Activated naive CD8-positive, alpha-beta T cell treated with anti-CD3 and anti-CD28 coated beads for 36 hours (primary cell): ENCODE results near the gene PAPSS2. TPM values are rescaled to one million over a fixed set of nuclear protein-coding genes. Genes with fewer than 3 reads are reported as not detected.
"Not testable (repeated sequence)": the region's sequence is repeated elsewhere in the genome, so short reads cannot be mapped to it uniquely, and the experiment has no call there.

ENCODE experiments used
- DNase-seq: peaks from one replicate; pipeline ENCODE4 v3.0.0; 2021
- H3K27ac Mint-ChIP-seq: one replicate; pipeline ENCODE4 v1.8.0; 2022; ENCODE audit warnings: mild to moderate bottlenecking, moderate library complexity, mixed read lengths
- H3K27me3 Mint-ChIP-seq: one replicate; pipeline ENCODE4 v1.8.0; 2022; ENCODE audit warnings: mild to moderate bottlenecking, mixed read lengths
- H3K36me3 Mint-ChIP-seq: one replicate; pipeline ENCODE4 v1.8.0; 2021; ENCODE audit warnings: mild to moderate bottlenecking, mixed read lengths
- H3K4me1 Mint-ChIP-seq: one replicate; pipeline ENCODE4 v1.8.0; 2021; ENCODE audit warnings: mixed read lengths
- H3K4me3 Mint-ChIP-seq: one replicate; pipeline ENCODE4 v1.8.0; 2022; ENCODE audit warnings: mild to moderate bottlenecking, moderate library complexity, mixed read lengths
- H3K9me3 Mint-ChIP-seq: one replicate; pipeline ENCODE4 v1.8.0; 2022; ENCODE audit warnings: mixed read lengths
- total RNA-seq, 2 experiments: library from RNA; stranded (reverse); gene quantifications; one replicate each; pipeline ENCODE4 v1.2.3, GENCODE V29; 2021

PAPSS2 gene
- total RNA-seq, 2 experiments from 2014 or later, result 0.27 to 0.42 TPM

- no peak overlapping the region for H3K4me3 Mint-ChIP-seq
- H3K36me3 Mint-ChIP-seq, result no peaks in the 10 kb centered on the region
- no peaks in the 10 kb centered on the region for H3K9me3 Mint-ChIP-seq
- H3K4me1 Mint-ChIP-seq, result peaks cover 7% of the 10 kb centered on the region
- no peak for DNase-seq
- no peak overlapping the region for H3K27ac Mint-ChIP-seq
- H3K27me3 Mint-ChIP-seq, result no peaks in the 10 kb centered on the region
These were observed 25.4 kb upstream of the PAPSS2 start for GRCh38 chr10:87634311-87634710.

- peak; percentile 25 for DNase-seq
- Mint-ChIP-seq H3K9me3 (no peaks in the 10 kb centered on the region), H3K36me3 (no peaks in the 10 kb centered on the region), H3K4me3 (no peak overlapping the region), H3K27me3 (no peaks in the 10 kb centered on the region), H3K27ac (peak overlapping the region; percentile 60), H3K4me1 (peaks cover 7% of the 10 kb centered on the region)
These were observed 24.0 kb upstream of the PAPSS2 start for GRCh38 chr10:87635498-87636312.

GRCh38 chr10:87636313-87636915 is 23.3 kb upstream of the PAPSS2 start:
- no peak overlapping the region for H3K27ac Mint-ChIP-seq
- H3K4me1 Mint-ChIP-seq, result peaks cover 7% of the 10 kb centered on the region
- H3K27me3 Mint-ChIP-seq, result no peaks in the 10 kb centered on the region
- no peaks in the 10 kb centered on the region for H3K36me3 Mint-ChIP-seq
- no peaks in the 10 kb centered on the region for H3K9me3 Mint-ChIP-seq
- no peak overlapping the region for H3K4me3 Mint-ChIP-seq
- no peak for DNase-seq

- H3K9me3 Mint-ChIP-seq, result peaks cover 1% of the 10 kb centered on the region
- H3K4me1 Mint-ChIP-seq, result peaks cover 7% of the 10 kb centered on the region
- no peak overlapping the region for H3K27ac Mint-ChIP-seq
- no peaks in the 10 kb centered on the region for H3K27me3 Mint-ChIP-seq
- no peak overlapping the region for H3K4me3 Mint-ChIP-seq
- H3K36me3 Mint-ChIP-seq, result no peaks in the 10 kb centered on the region
- DNase-seq, result no peak
These were observed 20.2 kb upstream of the PAPSS2 start for GRCh38 chr10:87639493-87639892.

GRCh38 chr10:87640043-87640442 is 19.6 kb upstream of the PAPSS2 start:
- Mint-ChIP-seq H3K4me3 (no peak overlapping the region), H3K4me1 (peaks cover 7% of the 10 kb centered on the region), H3K9me3 (peaks cover 5% of the 10 kb centered on the region), H3K27me3 (no peaks in the 10 kb centered on the region), H3K36me3 (peaks cover 4% of the 10 kb centered on the region), H3K27ac (no peak overlapping the region)
- no peak for DNase-seq

- Mint-ChIP-seq H3K4me3 (no peak overlapping the region), H3K27me3 (no peaks in the 10 kb centered on the region), H3K4me1 (peaks cover 8% of the 10 kb centered on the region), H3K27ac (no peak overlapping the region), H3K9me3 (peaks cover 5% of the 10 kb centered on the region), H3K36me3 (peaks cover 8% of the 10 kb centered on the region)
- no peak for DNase-seq
These were observed 17.2 kb upstream of the PAPSS2 start for GRCh38 chr10:87642486-87642885.

- Mint-ChIP-seq H3K4me3 (no peak overlapping the region), H3K27ac (no peak overlapping the region), H3K36me3 (peaks cover 8% of the 10 kb centered on the region), H3K27me3 (no peaks in the 10 kb centered on the region), H3K9me3 (peaks cover 5% of the 10 kb centered on the region), H3K4me1 (peaks cover 8% of the 10 kb centered on the region)
- no peak for DNase-seq
These were observed 16.7 kb upstream of the PAPSS2 start for GRCh38 chr10:87642988-87643387.

GRCh38 chr10:87643920-87644319 is 15.8 kb upstream of the PAPSS2 start:
- Mint-ChIP-seq H3K27ac (no peak overlapping the region), H3K36me3 (peaks cover 8% of the 10 kb centered on the region), H3K27me3 (peaks cover 8% of the 10 kb centered on the region), H3K4me3 (no peak overlapping the region), H3K9me3 (peaks cover 6% of the 10 kb centered on the region), H3K4me1 (peaks cover 12% of the 10 kb centered on the region)
- DNase-seq, result no peak

- H3K9me3 Mint-ChIP-seq, DNase-seq, H3K4me3 Mint-ChIP-seq, H3K36me3 Mint-ChIP-seq, H3K27ac Mint-ChIP-seq: not testable (repeated sequence)
- H3K27me3 Mint-ChIP-seq, result peaks cover 13% of the 10 kb centered on the region
- peaks cover 18% of the 10 kb centered on the region for H3K4me1 Mint-ChIP-seq
These were observed 15.2 kb upstream of the PAPSS2 start for GRCh38 chr10:87644500-87644899.

GRCh38 chr10:87646192-87646909 is 13.3 kb upstream of the PAPSS2 start:
- peaks cover 18% of the 10 kb centered on the region for H3K4me1 Mint-ChIP-seq
- peak overlapping the region; percentile 46 for H3K27ac Mint-ChIP-seq
- peaks cover 6% of the 10 kb centered on the region for H3K9me3 Mint-ChIP-seq
- peaks cover 8% of the 10 kb centered on the region for H3K36me3 Mint-ChIP-seq
- H3K27me3 Mint-ChIP-seq, result peaks cover 14% of the 10 kb centered on the region
- no peak for DNase-seq
- H3K4me3 Mint-ChIP-seq, result no peak overlapping the region

- DNase-seq, result peak; percentile 14
- peak overlapping the region; percentile 46 for H3K27ac Mint-ChIP-seq
- peaks cover 8% of the 10 kb centered on the region for H3K36me3 Mint-ChIP-seq
- H3K4me1 Mint-ChIP-seq, result peaks cover 18% of the 10 kb centered on the region
- H3K27me3 Mint-ChIP-seq, result peaks cover 20% of the 10 kb centered on the region
- no peak overlapping the region for H3K4me3 Mint-ChIP-seq
- peaks cover 6% of the 10 kb centered on the region for H3K9me3 Mint-ChIP-seq
These were observed 12.7 kb upstream of the PAPSS2 start for GRCh38 chr10:87646935-87647334.

- Mint-ChIP-seq H3K4me1 (peaks cover 18% of the 10 kb centered on the region), H3K9me3 (peaks cover 1% of the 10 kb centered on the region), H3K27ac (no peak overlapping the region), H3K4me3 (no peak overlapping the region), H3K27me3 (peaks cover 25% of the 10 kb centered on the region), H3K36me3 (peaks cover 2% of the 10 kb centered on the region)
- no peak for DNase-seq
These were observed 8.7 kb upstream of the PAPSS2 start for GRCh38 chr10:87650838-87651589.

GRCh38 chr10:87651801-87652200 is 7.9 kb upstream of the PAPSS2 start:
- Mint-ChIP-seq H3K36me3 (peaks cover 2% of the 10 kb centered on the region), H3K4me3 (no peak overlapping the region), H3K27ac (no peak overlapping the region), H3K9me3 (peaks cover 1% of the 10 kb centered on the region), H3K27me3 (peaks cover 31% of the 10 kb centered on the region), H3K4me1 (peaks cover 21% of the 10 kb centered on the region)
- DNase-seq, result no peak

GRCh38 chr10:87652261-87652660 is 7.4 kb upstream of the PAPSS2 start:
- peaks cover 33% of the 10 kb centered on the region for H3K27me3 Mint-ChIP-seq
- peaks cover 1% of the 10 kb centered on the region for H3K9me3 Mint-ChIP-seq

GRCh38 chr10:87654212-87654611 is 5.5 kb upstream of the PAPSS2 start:
- no peak for DNase-seq
- Mint-ChIP-seq H3K36me3 (no peaks in the 10 kb centered on the region), H3K27me3 (peaks cover 26% of the 10 kb centered on the region), H3K4me3 (no peak overlapping the region), H3K9me3 (no peaks in the 10 kb centered on the region), H3K27ac (no peak overlapping the region), H3K4me1 (peaks cover 9% of the 10 kb centered on the region)

More at GRCh38 chr10:87652261-87652660, 7.4 kb upstream of the PAPSS2 start:
- H3K36me3 Mint-ChIP-seq, result peaks cover under 1% of the 10 kb centered on the region
- H3K4me1 Mint-ChIP-seq, result peaks cover 16% of the 10 kb centered on the region
- no peak overlapping the region for H3K4me3 Mint-ChIP-seq
- no peak overlapping the region for H3K27ac Mint-ChIP-seq
- no peak for DNase-seq
